HL-60/S4 (cell line): ENCODE data around the gene CDH13.

Experiments used
- in situ Hi-C: fragments of 300-500 bp; cut with MboI; formaldehyde crosslinking; loops from 2 replicates; pipeline ENCODE4 v1.14.3; 2022; ENCODE audit warnings: low sequenced_read_pairs

Gene CDH13

DNA sequence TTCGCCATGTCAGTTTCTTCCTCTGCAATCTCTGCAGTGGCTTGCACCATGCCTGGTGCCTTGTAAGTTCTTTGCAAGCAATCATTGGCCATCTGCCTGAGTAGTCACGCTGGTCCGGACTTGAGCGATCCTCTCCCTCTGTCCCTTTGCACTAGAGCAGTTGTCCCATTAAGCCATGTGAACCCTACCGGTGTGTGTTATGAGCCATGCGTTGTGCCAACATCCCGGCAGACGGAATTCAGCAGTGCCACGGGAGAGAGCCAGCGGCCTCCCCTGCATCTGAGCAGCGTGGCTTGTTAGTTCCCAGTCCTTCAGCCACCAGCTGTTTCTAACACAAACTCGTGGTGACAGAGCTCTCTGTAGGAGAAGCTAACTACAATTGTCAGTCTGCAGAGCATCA, 905.9 kb downstream of the CDH13 start:
- in situ Hi-C loops: no loop called here

GRCh38 chr16:83533193-83533592, 906.4 kb downstream of the CDH13 start:
- in situ Hi-C loops: no loop called here

GRCh38 chr16:83538707-83539106, 911.9 kb downstream of the CDH13 start:
- in situ Hi-C loops: no loop called here

- in situ Hi-C loops: no loop called here
Measured at GRCh38 chr16:83539736-83540490, 913.1 kb downstream of the CDH13 start.

GRCh38 chr16:83541231-83541630, 914.5 kb downstream of the CDH13 start:
- in situ Hi-C loops: no loop called here

DNA sequence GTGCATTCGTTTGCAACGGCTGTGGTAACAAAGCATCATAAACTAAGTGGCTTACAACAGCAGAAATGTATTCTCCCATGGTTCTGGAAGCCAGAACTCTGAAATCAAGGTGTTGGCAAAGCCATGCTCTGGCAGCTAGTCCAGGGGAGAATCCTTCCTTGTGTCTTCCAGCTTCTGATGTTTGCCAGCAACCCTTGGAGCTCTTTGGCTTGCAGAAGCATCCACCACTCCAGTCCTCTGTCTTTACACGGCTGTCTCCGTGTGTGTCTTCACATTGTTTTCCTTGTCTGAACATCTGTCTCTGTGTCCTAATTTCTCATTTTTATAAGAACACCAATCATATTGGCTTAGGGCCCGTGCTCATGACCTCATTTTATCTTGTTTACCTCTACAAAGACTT, 915.7 kb downstream of the CDH13 start:
- in situ Hi-C loops: no loop called here

GRCh38 chr16:83549316-83550182, 922.8 kb downstream of the CDH13 start:
- in situ Hi-C loops: no loop called here

GRCh38 chr16:83550183-83550569, 923.4 kb downstream of the CDH13 start:
- in situ Hi-C loops: no loop called here

GRCh38 chr16:83552228-83552627, 925.5 kb downstream of the CDH13 start:
- in situ Hi-C loops: no loop called here

- in situ Hi-C loops: no loop called here
Measured at GRCh38 chr16:83552930-83553329, 926.2 kb downstream of the CDH13 start.

GRCh38 chr16:83554096-83554495, 927.3 kb downstream of the CDH13 start:
- in situ Hi-C loops: no loop called here

DNA sequence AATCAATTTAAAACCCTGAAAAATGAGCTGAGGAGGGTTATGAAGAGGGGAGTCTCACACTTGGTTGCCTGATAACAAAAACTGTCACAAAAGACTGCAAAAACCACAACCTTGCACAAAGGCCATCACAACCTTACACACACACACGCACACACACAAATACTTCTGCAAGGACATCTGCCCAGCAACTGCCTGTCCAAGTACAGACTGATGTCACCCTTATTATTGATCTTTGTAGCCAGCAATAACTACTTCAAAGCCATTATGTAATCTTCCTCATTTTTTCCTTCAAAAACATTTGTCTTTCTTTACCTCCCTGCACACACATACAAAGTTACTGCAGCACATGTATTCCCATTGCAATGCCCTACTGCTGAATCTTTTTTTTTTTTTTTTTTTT, 927.8 kb downstream of the CDH13 start:
- in situ Hi-C loops: no loop called here

- in situ Hi-C loops: no loop called here
Measured at GRCh38 chr16:83561876-83562275, 935.1 kb downstream of the CDH13 start.

DNA sequence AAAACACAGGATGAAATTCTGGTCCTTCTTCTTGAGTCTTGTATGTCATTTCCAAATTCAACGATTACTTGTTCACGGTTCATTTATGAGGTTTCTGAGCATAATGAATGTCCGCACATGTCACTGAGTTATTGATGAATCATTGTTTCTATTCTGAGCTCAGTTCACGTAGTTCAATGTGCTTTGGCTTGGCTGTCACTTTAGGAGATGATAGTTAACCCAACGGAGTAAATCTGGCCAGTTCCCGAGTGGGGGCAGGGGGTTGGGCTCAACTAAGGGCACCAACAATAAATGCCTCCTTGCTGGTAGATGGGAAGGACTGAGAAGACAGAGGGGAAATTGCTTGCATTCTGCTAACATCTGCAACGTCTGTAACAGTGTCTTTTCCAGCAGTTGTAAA, 941.6 kb downstream of the CDH13 start:
- in situ Hi-C loops: no loop called here

GRCh38 chr16:83574388-83574787, 947.6 kb downstream of the CDH13 start:
- in situ Hi-C loops: no loop called here

- in situ Hi-C loops: no loop called here
Measured at GRCh38 chr16:83577078-83577745, 950.4 kb downstream of the CDH13 start.

GRCh38 chr16:83578171-83578570, 951.4 kb downstream of the CDH13 start:
- in situ Hi-C loops: no loop called here

DNA sequence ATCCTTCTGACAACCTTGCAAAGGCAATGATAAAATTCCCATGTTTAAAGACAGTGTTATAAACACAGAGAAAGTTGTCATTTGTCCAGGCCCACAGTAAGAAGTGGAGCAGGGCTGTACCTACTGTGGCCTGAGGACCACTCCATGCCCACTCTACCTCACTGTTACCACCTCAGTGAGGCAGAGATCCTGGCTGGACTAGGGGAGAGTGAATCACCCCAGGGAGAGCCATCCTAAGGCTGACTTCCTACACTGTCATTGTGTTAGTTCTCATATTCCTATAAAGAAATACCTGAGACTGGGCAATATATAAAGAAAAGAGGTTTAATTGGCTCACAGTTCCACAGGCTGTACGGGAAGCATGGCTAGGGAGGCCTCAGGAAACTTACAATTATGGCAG, 952.3 kb downstream of the CDH13 start:
- in situ Hi-C loops: no loop called here

DNA sequence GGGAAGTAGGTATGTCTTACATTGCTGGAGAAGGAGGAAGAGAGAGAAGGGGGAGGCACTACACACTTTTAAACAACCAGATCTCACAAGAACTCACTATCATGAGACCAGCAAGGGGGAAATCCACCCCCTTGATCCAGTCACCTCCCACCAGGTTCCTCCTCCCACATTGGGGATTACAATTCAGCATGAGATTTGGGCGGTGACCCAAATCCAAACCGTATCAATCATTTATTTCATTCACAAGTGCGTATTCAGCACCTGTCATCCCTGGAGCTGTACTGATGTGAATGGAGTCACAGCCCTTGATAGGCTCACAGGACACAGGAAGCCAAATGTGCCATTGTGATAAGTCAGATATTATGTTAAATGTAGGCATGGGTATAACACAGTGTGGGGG, 952.7 kb downstream of the CDH13 start:
- in situ Hi-C loops: no loop called here

DNA sequence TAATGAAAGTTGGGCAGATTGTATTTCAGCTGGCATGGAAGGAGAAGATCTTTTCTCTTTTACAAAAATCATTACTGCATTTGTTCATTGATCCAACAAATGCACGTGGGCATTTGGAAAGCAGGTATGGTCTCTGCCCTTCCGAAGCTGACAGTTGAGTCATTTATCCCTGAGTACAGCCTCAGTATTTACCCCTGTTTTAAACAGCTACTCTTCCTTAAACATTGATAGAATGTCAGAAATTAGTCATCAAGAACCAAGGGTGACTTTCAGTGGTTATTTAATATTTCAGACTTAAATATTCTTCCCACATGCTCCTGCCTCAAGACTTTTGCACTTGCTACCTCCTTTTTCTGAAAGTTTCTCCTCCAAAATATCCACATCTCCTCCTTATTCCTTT, 954.3 kb downstream of the CDH13 start:
- in situ Hi-C loops: no loop called here

DNA sequence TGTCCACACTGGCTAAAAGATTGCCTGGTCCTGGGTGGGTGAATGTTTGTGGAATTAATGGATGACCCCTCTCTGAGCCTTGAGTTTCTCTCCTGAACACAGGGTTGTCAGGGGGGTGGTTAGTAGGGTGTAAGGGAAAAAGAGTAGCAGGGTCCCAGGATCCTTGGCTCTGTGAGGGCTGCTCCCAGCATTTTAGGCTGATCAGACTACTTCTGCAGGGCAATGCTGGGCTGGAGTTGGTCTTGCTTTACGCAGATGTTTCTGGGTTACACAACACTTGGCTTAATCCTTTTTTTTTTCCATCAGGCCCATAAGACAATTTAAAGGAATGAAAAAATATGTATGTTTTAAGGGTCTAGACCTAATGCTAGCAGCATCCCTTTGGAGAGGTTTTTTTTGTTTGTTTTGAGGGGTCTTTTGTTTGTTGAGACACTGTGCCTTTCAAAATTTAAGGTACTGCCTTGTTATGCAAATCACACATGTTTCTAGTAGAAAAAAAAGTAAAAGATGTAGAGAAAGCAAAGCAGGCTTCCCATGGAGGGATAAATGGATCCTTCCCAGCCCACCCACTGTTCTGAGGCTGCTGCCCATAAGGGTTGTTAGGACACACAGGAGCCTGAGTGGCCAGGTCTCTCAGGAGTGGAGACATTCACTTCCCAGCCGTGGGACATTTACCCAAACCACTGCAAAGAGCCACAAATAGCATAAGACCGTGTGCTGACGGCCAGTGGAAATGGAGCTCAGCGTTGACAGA, 955.4 kb downstream of the CDH13 start:
- in situ Hi-C loops: no loop called here
